Urinary bladder (tissue), 4 donors: ENCODE results near the gene ATG5. TPM values are rescaled to one million over a fixed set of nuclear protein-coding genes. Genes with fewer than 3 reads are reported as not detected.

ENCODE experiments used
- DNase-seq: peaks from one replicate; pipeline ENCODE4 v3.0.0-alpha.2; 2015; ENCODE audit errors: extremely low spot score
- H3K27ac ChIP-seq: one replicate; pipeline ENCODE4 v1.5.1; 2013; ENCODE audit warnings: low read depth, mild to moderate bottlenecking, moderate library complexity
- H3K36me3 ChIP-seq: one replicate; pipeline ENCODE4 v1.6.1; 2013; ENCODE audit warnings: mild to moderate bottlenecking, moderate library complexity; ENCODE audit not compliant: insufficient read depth
- H3K4me1 ChIP-seq: one replicate; pipeline ENCODE4 v1.6.1; 2013; ENCODE audit warnings: mild to moderate bottlenecking, moderate library complexity; ENCODE audit not compliant: insufficient read depth
- H3K4me3 ChIP-seq: one replicate; pipeline ENCODE4 v1.5.1; 2013; ENCODE audit warnings: low read depth, low read length
- WGBS: extraction: QIAGEN DNeasy Blood & Tissue Kit; methylation state at CpG from one replicate; pipeline ENCODE4 v1.1.7; 2013; 5-methylcytosine and 5-hydroxymethylcytosine counted together
- polyA plus RNA-seq: library from polyadenylated mRNA; stranded (reverse); fragments of 200-250 nt; gene quantifications from one replicate; pipeline ENCODE4 v1.2.3, GENCODE V29; 2013
- total RNA-seq: library from RNA; depleted of rRNA; stranded (reverse); fragments of >200 nt; gene quantifications from one replicate; pipeline ENCODE4 v1.2.3, GENCODE V29; 2014
- donor health status: healthy with polysubstance abuse.
- donor health status: healthy.

ATG5 gene
- total and polyA plus RNA-seq, 2 donors = 24.0 to 88.8 TPM

DNA sequence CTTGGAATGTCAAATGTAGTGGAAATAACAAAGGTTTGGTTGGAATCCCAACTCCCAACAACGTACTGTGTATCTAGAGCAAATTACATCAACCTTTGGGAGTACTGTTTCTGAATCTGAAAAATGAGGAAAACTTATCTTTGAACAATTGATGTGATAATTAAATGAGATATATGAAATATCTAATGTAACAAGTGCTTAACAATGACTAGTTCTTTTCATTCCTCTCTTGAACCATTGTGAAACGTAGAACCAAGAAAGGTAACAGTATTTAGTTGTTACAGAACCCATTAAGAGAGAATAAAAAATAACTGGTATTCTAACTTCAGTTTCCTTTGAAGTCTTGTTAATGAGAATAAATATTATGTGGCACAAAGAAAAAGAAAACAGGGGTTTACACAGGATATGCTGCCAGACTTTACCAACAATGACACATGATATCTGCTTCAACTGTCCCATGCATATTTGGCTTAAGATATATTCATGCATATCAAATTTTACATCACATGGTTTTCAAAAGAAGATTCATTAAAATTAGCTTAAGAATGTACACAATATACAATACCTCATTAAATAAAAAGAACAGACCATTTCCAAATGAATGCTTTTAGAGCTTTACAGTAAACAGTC is 111.8 kb downstream of the ATG5 start:
- 95% methylated on average over 2 of the region's 2 CpGs for WGBS
- no peak for DNase-seq
- no peak overlapping the region for H3K4me3 ChIP-seq
- H3K36me3 ChIP-seq = no peaks in the 10 kb centered on the region
- H3K4me1 ChIP-seq = no peaks in the 10 kb centered on the region
- no peak overlapping the region for H3K27ac ChIP-seq

DNA sequence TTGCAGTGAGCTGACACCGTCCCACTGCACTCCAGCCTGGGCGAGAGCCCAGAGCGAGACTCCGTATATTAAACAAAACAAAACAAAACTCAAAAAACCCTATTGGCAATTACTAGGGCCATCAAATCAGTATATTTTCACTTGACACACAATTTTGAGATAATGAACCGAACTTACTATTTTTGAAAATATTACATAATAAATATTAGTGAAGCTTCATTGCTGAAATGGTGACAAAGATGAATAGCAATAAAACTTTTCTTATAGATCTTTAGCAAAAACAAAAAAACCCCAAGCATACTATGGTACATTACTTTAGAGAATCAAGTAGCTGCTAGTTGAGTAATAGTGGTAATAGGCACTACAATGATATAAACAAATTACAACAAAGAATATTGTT is 113.0 kb downstream of the ATG5 start:
- H3K4me3 ChIP-seq = no peak overlapping the region
- H3K36me3 ChIP-seq = no peaks in the 10 kb centered on the region
- no peaks in the 10 kb centered on the region for H3K4me1 ChIP-seq
- WGBS = 97% methylated on average over 5 of the region's 5 CpGs
- H3K27ac ChIP-seq = no peak overlapping the region
- no peak for DNase-seq

DNA sequence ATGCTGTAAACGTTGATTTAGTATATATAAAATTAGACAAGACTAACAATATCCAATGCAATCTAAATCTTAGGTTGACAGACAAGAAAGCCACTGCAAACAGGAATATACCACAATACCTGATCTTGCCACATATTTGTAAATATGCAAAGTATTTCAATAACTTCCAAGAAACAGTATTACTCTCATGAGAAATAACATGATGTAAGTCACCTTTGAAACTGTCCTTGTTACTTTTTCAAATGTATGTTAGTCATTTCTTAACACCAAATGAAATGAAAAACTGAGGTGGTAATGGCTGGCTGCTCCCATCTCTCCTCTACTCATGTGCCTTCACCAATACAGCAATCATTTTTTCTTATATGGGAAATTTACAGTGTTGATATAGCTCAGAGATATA is 118.7 kb downstream of the ATG5 start:
- H3K4me1 ChIP-seq = no peaks in the 10 kb centered on the region
- no peak overlapping the region for H3K4me3 ChIP-seq
- no peak overlapping the region for H3K27ac ChIP-seq
- no peaks in the 10 kb centered on the region for H3K36me3 ChIP-seq
- WGBS = 88% methylated on average over 1 of the region's 1 CpG
- no peak for DNase-seq

DNA sequence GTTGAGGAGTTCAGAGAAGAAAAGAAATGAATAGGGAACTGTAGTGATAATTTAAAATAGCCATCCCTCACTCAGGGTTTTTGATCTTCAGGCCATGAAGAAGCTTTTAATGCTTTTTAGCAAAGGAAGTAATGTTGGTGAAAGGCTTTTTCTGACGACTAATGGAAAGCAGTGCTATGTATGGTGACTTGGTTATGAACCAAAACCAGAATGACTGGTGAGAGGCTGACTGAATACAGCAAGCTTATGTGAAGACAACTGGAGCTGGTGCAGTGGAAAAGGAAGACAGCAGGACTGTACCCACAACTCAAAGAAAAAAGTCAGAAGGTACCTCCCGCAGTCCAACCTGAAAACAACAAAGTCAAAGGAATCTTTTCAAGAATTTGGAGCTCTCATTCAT is 120.6 kb downstream of the ATG5 start:
- H3K4me1 ChIP-seq = no peaks in the 10 kb centered on the region
- WGBS = 80% methylated on average over 2 of the region's 2 CpGs
- H3K4me3 ChIP-seq = no peak overlapping the region
- H3K36me3 ChIP-seq = peaks cover 1% of the 10 kb centered on the region
- no peak for DNase-seq
- H3K27ac ChIP-seq = no peak overlapping the region

DNA sequence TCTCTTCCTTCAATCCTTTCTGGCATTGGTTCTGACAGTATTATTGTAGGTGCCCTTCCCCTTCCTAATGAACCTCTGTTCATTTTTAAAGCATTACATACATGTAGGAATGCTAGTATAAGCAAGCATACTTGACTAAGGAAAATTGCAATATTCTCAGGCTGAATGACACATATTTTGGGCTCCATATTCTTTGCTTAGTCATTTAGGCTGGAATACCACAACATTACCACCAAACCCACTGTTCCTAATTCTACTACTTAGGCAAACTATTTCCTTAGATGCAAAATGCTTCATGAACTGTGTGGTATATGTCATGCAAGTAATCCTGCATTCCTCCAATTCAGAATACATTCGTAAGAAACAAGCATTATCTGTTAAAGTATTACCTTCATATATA is 125.6 kb downstream of the ATG5 start:
- Histone ChIP-seq H3K4me3 (no peak overlapping the region), H3K27ac (no peak overlapping the region), H3K4me1 (no peaks in the 10 kb centered on the region), H3K36me3 (peaks cover 2% of the 10 kb centered on the region)
- 95% methylated on average over 1 of the region's 1 CpG for WGBS
- DNase-seq = no peak

DNA sequence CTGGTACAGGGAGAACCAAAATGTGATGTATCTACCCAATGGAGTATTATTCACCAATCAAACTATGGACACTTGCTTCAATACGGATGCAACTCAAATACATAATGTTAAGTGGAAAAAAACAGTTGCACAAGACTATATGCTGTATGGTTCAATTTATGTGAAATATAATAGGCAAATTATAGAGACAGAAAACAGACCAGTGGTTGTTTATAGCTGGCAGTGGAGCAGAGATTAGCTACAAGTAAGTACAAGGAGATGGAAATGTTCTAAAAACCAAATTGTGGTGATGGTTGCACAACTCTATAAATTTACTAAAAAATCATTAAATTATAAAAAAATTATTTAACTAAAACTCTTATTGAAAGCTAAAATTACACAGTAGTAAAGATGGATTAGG is 126.2 kb downstream of the ATG5 start:
- Histone ChIP-seq H3K4me3 (no peak overlapping the region), H3K27ac (no peak overlapping the region), H3K36me3 (peaks cover 2% of the 10 kb centered on the region), H3K4me1 (no peaks in the 10 kb centered on the region)
- 78% methylated on average over 1 of the region's 1 CpG for WGBS
- no peak for DNase-seq

DNA sequence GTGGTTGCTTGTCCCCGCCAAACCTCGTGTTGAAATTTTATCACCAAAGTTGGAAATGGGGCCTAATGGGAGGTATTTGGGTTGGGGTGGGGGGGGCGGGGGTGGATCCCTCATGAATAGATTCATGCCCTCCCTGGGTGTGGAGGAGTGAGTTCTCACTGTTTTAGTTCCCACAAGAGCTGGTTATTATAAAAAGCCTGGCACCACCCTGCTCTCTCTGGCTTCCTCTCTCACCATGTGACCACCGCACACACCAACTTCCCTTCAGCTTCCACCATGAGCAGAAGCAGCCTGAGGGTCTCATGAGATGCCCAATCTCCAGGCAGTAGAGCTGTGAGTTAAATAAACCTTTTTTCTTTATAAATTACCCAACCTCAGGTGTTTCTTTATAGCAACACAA is 128.1 kb downstream of the ATG5 start:
- H3K4me1 ChIP-seq = no peaks in the 10 kb centered on the region
- DNase-seq = no peak
- H3K4me3 ChIP-seq = no peak overlapping the region
- 87% methylated on average over 4 of the region's 4 CpGs for WGBS
- H3K36me3 ChIP-seq = peaks cover 2% of the 10 kb centered on the region
- H3K27ac ChIP-seq = no peak overlapping the region

DNA sequence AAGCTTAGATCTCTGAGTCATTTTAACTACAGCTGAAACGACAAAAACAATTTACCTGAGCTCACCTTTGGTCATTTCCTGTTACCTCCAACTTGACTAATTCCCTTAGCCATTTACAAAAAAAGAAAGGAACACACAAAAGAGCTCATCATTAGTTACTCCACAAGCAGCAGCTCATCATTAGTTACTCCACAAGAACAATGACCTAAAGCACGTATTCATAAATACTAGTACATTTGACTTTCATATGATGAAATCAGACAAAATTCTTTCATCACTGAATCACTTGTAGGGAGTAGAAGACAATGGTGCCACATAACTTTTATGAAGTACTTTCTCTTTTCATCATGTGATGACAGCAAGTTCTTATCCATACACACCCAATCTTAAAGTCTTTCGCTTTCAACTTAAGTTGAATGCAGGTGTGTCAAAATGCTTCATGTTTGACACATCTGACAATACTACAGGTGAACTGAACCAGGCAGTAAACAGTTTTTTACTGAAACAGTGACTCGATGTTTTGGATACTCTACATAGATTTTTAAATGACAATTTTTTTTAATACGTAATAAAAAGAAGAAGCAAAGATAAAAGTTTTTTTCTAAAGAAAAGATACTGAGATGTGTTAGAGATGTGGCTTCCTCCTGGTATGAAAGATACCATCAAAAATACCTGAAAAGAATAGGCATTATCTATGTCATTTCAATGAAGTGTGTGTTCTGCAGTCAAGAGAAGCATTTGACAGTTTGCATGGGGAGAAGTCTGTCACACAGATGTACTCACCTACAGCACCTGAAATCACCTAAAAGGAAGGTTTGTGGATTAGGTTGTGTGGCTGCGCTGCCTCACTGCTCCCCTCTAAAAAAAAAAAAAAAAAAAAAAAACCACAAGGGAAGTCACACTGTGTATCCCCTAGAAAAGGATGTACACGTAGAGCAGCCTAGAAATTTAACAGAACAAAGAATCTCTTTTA is 130.3 kb downstream of the ATG5 start:
- H3K36me3 ChIP-seq = peaks cover 2% of the 10 kb centered on the region
- no peaks in the 10 kb centered on the region for H3K4me1 ChIP-seq
- no peak overlapping the region for H3K4me3 ChIP-seq
- DNase-seq = no peak
- no peak overlapping the region for H3K27ac ChIP-seq
- 92% methylated on average over 7 of the region's 7 CpGs for WGBS

DNA sequence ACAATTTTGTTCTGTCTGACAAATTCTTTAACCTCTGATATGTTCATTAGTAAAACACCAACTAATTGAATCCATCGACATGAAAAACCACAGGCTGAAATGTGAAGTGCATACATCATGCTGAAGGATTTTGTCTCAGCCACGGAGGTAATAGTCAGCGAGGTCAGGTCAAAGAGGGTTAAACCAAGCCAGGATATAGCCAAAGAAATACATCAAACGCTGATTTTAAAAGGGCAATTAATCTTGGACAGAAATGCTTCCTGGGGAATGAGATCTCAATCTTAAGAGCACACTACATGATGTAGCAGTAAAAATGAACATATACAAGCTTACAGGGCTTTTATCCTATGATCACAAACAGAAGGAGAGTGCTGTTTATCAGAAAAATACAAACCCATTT is 132.7 kb downstream of the ATG5 start:
- DNase-seq = no peak
- no peaks in the 10 kb centered on the region for H3K36me3 ChIP-seq
- no peak overlapping the region for H3K27ac ChIP-seq
- no peak overlapping the region for H3K4me3 ChIP-seq
- no peaks in the 10 kb centered on the region for H3K4me1 ChIP-seq
- 45% methylated on average over 4 of the region's 4 CpGs for WGBS

DNA sequence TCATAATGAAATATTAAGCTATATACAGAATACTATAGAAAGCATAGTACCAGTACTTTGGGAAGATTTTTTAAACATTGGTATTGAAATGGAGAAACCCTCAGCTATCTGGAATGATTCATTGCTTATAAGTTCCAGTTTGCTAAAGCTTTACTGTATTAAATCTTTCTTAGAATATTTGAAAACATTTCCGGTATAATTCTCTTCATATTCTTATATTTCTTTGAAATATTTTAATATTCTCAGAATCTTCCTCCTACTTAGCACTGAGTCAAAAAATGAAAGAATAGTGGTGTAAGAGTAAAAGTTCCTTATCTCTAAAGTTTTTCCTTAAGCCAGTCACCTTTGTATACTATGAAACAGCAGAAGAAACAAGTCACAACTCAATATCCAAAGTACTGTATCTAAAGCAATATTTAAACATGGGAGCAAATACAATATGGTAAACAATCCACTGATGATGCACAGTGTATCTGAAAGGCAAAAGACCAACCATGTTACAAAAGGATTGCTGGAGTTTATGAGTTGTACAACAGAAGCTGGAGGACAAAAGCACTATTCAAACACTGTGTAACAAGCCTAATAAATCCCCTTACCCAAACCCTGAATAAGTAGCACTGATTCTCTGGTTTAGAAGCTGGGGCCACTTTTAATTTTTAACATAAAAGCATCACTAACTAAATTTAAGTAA is 137.3 kb downstream of the ATG5 start:
- H3K4me3 ChIP-seq = no peak overlapping the region
- DNase-seq = no peak
- no peak overlapping the region for H3K27ac ChIP-seq
- no peaks in the 10 kb centered on the region for H3K4me1 ChIP-seq
- H3K36me3 ChIP-seq = no peaks in the 10 kb centered on the region
- 84% methylated on average over 1 of the region's 1 CpG for WGBS

DNA sequence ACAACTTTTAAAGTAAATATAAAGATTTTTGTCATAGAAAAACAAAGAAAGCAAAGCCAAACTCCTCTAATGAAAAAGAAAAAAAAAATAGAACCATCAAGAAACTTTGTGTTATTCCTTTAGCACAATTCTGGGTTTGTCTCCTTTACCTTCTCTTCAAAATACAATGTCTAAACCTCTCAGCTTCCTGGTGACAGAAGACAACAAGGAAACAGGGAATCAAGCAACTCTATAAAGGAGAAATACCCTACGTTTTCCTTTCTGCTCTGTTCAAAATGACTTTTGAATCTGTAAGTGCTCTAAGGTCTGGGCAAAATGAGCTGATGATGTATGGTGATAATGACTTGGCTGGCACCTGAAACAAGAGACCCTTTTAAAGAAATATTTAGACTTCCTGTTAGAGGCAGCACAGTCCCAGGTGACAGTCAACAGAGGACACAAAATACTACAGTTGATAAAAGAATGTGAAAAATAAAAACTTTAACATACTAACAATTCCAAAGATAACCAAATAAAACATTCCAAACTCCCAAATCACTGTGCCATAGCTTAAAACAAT is 138.1 kb downstream of the ATG5 start:
- WGBS = 58% methylated on average over 1 of the region's 1 CpG
- no peak overlapping the region for H3K4me3 ChIP-seq
- no peak overlapping the region for H3K27ac ChIP-seq
- no peaks in the 10 kb centered on the region for H3K36me3 ChIP-seq
- H3K4me1 ChIP-seq = no peaks in the 10 kb centered on the region
- no peak for DNase-seq

DNA sequence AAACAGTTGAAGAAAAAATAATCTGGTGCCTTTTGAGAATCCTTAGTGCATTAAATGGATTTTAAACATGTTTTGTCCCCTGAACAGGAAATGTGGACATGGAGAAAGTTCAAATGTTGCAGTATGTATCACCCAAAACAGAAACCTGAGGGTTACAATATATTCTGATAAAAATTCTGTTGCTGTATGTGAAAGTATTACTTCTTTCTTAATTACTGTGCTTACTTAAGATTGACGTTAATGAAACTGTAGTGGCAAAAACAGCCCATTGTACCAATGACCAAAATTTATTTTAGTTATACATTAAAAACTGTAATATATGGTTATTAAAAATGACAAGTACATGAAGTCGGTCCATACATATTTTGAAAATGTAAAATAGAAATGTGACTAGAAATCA is 138.8 kb downstream of the ATG5 start:
- Histone ChIP-seq H3K36me3 (no peaks in the 10 kb centered on the region), H3K4me1 (no peaks in the 10 kb centered on the region), H3K27ac (no peak overlapping the region), H3K4me3 (no peak overlapping the region)
- WGBS = 95% methylated on average over 2 of the region's 2 CpGs
- DNase-seq = no peak

DNA sequence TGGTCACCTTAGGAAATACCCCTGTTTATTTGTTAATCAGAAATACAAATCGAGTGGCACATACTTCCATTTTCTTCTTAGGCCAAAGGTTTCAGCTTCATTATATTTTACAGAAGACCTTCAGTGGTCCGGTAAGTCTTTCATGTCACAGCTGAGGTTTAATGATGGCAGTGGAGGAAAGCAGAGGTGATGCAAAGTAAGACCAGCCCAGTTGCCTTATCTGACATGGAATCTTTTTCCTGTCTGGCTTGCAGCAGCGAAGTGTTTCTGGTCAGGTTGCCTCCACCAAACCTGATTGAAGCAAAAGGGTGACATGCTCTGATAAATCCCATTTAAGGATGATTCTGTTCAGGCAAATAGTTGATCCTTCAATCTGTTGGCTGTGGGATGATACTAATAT is 139.4 kb downstream of the ATG5 start:
- H3K4me3 ChIP-seq = no peak overlapping the region
- H3K27ac ChIP-seq = no peak overlapping the region
- H3K36me3 ChIP-seq = no peaks in the 10 kb centered on the region
- no peak for DNase-seq
- WGBS = 89% methylated on average over 3 of the region's 3 CpGs
- no peaks in the 10 kb centered on the region for H3K4me1 ChIP-seq
